NCI-H748 treated with DMSO at 0.1 percent for 48 hours (cell line): Measurements from ENCODE around the gene ZFX.

ENCODE experiments used
- DNase-seq: peaks from one replicate; lab custom pipeline; 2025; lab: John Stamatoyannopoulos, UW

Gene ZFX

DNA sequence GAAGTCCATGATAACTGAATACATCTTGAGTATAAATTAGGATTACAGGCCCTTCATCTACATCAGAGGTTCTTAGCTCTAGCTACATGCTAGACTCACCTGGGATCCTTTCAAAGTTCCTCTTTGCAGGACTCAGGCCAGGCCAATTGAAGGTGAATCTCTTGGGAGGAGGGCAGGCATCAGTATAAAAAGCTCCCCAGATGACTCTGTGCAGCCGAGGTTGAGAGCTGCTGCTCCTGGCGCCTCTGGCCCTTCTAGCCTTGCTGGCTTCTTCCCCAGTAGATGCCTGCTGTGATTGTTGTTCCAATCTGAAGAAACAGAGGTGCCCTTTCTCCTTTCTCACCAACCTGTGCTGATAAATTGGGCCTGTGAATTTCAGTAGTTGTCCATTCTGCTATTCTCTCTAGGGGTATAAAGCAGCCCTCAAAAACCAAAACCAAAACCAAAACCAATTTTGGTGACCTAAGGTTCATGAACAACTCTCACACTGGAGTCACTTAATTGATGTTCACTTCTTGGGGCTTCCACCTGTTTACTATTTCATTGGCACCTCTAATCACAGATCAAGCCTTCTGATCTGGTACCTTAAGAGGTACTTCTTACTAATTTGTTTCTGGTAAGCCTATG, 85.7 kb downstream of the ZFX start:
- no peak for DNase-seq

DNA sequence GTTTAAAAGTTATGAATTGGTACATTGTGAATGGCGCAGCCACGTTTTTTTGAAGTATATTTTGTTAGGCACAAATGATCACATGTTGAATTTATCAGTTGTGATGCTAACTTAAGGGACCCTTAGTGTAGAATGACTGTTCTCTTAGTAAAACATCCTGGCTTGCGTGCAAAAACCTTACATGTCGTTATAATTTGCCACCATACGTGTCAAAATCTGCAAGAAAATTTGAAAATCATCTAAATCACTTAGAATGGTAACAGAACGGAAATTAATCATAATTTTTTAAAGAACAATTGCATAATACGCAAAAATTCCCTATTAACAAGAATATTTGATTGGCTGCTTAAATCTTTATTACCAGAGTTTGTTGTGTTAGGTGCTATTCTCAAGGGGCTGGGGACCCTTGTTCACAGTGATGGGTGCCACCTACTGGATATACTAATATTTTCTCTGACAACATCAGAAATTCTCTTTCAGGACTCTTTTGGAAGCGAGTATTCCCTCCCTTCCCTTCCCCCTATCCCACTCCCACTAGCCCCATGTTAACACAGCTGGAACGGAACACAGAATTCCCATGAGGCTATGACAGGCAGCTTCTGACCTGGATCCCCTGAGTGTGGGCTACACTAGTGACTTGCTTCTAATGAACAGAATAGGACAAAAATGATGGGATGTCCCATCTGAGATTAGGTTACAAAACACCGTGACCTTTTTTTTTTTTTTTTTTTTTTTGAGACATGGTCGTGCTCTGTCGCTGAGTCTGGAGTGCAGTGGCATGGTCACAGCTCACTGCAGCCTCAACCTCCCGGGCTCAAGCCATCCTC, 92.5 kb downstream of the ZFX start:
- DNase-seq, result no peak

DNA sequence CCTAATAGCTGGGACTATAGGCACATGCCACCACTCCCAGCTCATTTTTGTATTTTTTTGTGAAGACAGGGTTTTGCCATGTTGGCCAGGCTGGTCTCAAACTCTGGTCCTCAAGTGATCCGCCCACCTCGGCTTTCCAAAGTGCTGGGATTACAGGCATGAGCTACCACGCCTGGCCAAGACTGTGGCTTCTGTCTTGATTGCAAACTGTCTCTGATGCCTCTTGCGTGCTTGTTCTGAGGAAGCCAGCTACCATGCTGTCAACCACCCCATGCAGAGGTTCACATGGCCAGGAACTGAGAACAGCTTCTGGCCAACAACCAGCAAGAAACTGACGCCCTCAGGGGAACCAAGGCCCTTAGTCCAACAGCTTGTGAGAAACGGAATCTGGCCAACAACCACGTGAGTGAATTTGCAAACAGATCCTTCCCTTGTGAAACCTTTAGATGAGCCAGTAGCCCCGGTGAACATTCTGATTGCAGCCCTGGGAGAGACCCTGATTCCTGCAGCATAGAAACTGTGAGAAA, 93.2 kb downstream of the ZFX start:
- no peak for DNase-seq

DNA sequence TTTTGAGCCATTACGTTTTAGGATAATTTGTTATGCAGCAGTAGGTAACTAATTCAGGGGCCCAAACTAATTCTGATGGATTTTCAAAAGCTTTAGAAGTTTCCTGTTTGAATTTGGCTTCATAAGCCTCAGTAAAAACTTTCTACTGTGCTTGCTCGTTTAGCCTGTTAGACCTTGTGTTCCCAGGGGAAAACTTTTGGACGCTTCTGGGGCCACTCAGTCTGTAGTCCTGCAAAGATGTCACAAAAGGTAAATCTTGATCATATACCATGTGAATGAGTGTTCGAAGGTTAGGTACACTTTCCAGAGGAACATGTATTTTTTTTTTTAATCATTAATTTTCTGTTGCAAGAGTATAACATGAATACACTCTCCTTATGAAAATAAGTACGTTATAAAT, 93.7 kb downstream of the ZFX start:
- no peak for DNase-seq

DNA sequence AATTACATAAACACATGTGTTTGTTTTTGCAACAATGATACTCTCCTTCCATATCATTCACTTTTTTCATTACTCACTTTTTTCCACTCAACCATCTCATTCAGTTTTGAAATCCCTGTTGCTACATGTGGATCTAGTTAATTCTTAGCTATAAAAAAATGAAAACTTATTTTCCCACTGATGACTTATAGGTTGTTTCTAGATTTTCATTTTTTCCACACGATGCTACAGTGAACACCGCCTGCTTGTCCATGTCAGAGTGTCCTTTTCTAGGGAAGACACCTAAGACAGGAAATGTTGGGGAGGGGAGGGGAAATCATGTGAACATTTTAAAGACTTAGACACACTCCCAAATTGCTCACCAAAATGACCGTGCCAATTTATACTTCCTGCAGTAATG, 94.2 kb downstream of the ZFX start:
- no peak for DNase-seq

DNA sequence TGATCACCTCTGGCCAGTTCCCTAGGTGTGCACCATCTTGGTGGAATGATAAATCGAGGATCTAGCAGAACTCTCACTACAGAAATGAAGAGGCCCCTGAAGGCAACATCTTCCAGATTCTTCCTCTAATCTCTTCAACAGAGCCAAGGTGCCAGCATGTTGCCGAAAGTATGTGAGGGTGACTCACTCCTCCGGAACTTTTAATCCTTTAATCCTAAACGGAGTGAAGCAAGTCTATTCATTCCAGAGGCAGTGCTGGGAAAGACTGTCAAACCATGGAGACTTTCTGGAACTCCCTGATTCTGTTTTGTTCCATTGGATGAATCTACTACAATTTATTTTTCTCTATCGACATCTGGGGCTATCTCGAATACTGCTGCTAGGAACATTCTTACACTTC, 95.7 kb downstream of the ZFX start:
- no peak for DNase-seq

GRCh38 chrX:24248042-24248441, 98.5 kb downstream of the ZFX start:
- no peak for DNase-seq

GRCh38 chrX:24253030-24253429, 103.5 kb downstream of the ZFX start:
- DNase-seq, result no peak

DNA sequence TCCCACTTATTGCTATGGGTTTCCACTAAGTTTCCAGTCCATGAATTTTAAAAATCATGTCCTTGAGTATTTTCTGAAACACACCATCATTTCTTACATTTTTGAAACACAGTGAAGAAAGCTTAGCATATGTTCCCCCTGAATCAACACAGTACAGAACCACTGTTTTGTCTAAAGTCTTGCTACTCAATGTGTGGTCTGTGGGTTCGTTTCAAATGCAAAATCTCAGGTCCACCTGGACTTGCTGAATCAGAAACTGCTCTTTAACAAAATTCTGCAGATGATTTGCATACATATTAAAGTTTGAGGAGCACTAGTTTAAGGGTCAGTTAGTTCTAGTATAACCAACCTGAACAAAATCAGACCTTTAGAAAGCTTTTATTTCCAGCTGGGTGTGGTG, 103.9 kb downstream of the ZFX start:
- no peak for DNase-seq

- no peak for DNase-seq
These were observed 107.5 kb downstream of the ZFX start for GRCh38 chrX:24257011-24257410.

GRCh38 chrX:24259544-24260240, 110.2 kb downstream of the ZFX start:
- no peak for DNase-seq

GRCh38 chrX:24260842-24261550, 111.5 kb downstream of the ZFX start:
- DNase-seq, result no peak

- DNase-seq, result no peak
These were observed 112.8 kb downstream of the ZFX start for GRCh38 chrX:24262309-24262708.

- DNase-seq, result no peak
These were observed 114.9 kb downstream of the ZFX start for GRCh38 chrX:24264383-24264782.
